DOHH2 (cell line): ENCODE measurements around the gene TRMU.

ENCODE experiments used
- H3F3A ChIP-seq: fragments of 200-600 bp; sonication (generic), shearing (Covaris generic); 2 replicates; pipeline ENCODE4 v1.6.0; 2016; ENCODE audit warnings: antibody characterized with exemption, mild to moderate bottlenecking; ENCODE audit not compliant: control insufficient read depth, insufficient read depth
- H3K27ac ChIP-seq: fragments of 200-600 bp; sonication (generic); 2 replicates; pipeline ENCODE4 v1.5.1; 2014; ENCODE audit warnings: low read depth, mild to moderate bottlenecking, low read length, moderate library complexity
- H3K27me3 ChIP-seq: fragments of 200-600 bp; sonication (generic); 2 replicates; pipeline ENCODE4 v1.6.1; 2014; ENCODE audit warnings: mild to moderate bottlenecking, low read length, mixed read lengths; ENCODE audit not compliant: control insufficient read depth
- H3K36me3 ChIP-seq: fragments of 200-600 bp; sonication (generic); 2 replicates; pipeline ENCODE4 v1.6.1; 2014; ENCODE audit warnings: mild to moderate bottlenecking, low read length, moderate library complexity, mixed read lengths; ENCODE audit not compliant: control insufficient read depth
- H3K4me1 ChIP-seq: fragments of 200-600 bp; sonication (generic); 2 replicates; pipeline ENCODE4 v1.6.1; 2014; ENCODE audit warnings: mild to moderate bottlenecking, low read length, mixed read lengths; ENCODE audit not compliant: control insufficient read depth
- H3K4me2 ChIP-seq: fragments of 200-600 bp; sonication (generic); 2 replicates; pipeline ENCODE4 v1.6.0; 2014; ENCODE audit warnings: mild to moderate bottlenecking, low read length, moderate library complexity
- H3K4me3 ChIP-seq: fragments of 200-600 bp; sonication (generic); 2 replicates; pipeline ENCODE4 v1.5.1; 2014; ENCODE audit warnings: mild to moderate bottlenecking, low read length, mixed read lengths
- H3K79me2 ChIP-seq: fragments of 200-600 bp; sonication (generic); 2 replicates; pipeline ENCODE4 v1.6.1; 2014; ENCODE audit warnings: mild to moderate bottlenecking, low read length, mixed read lengths; ENCODE audit not compliant: control insufficient read depth
- H3K9me2 ChIP-seq: fragments of 200-600 bp; sonication (generic); replicated peaks from 2 replicates; pipeline ENCODE4 v1.6.1; 2014; ENCODE audit warnings: mild to moderate bottlenecking, low read length, mixed read lengths; ENCODE audit not compliant: control insufficient read depth
- H3K9me3 ChIP-seq: fragments of 200-600 bp; sonication (generic); 2 replicates; pipeline ENCODE4 v1.6.1; 2014; ENCODE audit warnings: antibody characterized with exemption, low read length, mixed read lengths; ENCODE audit not compliant: control insufficient read depth, insufficient read depth
- H4K20me1 ChIP-seq: fragments of 200-600 bp; sonication (generic); 2 replicates; pipeline ENCODE4 v1.6.0; 2014; ENCODE audit warnings: low read depth, mild to moderate bottlenecking, antibody characterized with exemption, low read length, moderate library complexity; ENCODE audit not compliant: control insufficient read depth, insufficient read depth
- CTCF ChIP-seq: fragments of 200-600 bp; sonication (generic); IDR thresholded peaks from one replicate; pipeline ENCODE4 v1.5.1; 2014; ENCODE audit warnings: antibody characterized with exemption, mild to moderate bottlenecking, low read depth, low read length; ENCODE audit not compliant: poor library complexity, severe bottlenecking
- EZH2phosphoT487 ChIP-seq: fragments of 200-600 bp; sonication (generic); IDR thresholded peaks from 2 replicates; pipeline ENCODE4 v1.6.1; 2017; ENCODE audit warnings: borderline replicate concordance, mild to moderate bottlenecking, antibody characterized with exemption, low read length, moderate library complexity, mixed read lengths

Gene TRMU

DNA sequence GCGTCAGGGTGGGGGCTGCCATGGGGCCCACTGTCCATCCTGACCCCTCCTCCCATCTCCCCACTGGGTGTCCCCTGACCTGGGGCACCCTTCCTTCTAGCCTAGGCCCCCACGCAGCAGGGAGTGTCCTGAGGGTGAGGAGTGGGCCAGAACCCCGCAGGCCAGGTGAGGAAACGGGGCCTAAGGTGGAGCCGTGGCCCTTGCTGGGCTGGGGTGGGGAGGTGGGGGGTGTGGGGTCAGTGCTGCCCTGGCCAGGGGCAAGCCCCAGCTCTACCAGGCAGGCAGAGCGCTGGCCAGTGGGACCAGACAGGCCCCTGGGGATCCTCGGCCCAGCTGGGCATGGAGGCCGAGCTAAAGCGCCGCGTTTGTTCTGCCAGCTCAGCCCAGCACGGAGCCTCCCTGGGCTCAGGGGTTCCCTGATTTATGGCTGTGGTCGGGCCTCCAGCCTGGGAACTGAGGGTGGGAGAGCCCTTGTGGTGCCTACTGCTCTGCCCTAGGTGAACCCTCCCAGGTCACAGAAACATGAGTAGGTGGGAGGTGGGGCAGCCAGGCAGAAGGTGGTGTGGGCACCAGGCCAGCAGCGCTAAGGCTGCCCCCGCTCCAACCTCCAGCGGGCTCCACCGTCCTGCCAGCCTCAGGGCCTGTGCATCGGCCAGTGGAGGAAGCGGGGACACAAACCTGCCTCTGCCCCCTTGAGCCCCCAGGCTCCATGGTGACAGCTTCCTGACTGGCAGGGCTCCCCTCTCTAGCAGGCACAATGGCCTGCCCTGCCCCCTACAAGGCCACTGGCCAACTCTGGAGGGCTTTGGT lies 22.4 kb downstream of the TRMU start:
- Histone ChIP-seq H3K4me2 (no peak overlapping the region), H3K27ac (no peak overlapping the region), H3F3A (peaks cover 12% of the 10 kb centered on the region; the same call in 1 of the 2 replicates), H3K9me3 (no peaks in the 10 kb centered on the region), H3K4me3 (no peak overlapping the region), H3K9me2 (no peaks in the 10 kb centered on the region), H4K20me1 (no peaks in the 10 kb centered on the region), H3K27me3 (no peaks in the 10 kb centered on the region), H3K4me1 (no peaks in the 10 kb centered on the region), H3K36me3 (peaks cover 37% of the 10 kb centered on the region), H3K79me2 (no peaks in the 10 kb centered on the region)
- no peak for TF ChIP-seq CTCF
- no peak for TF ChIP-seq EZH2phosphoT487

- Histone ChIP-seq H4K20me1 (no peaks in the 10 kb centered on the region), H3K79me2 (no peaks in the 10 kb centered on the region), H3K36me3 (peaks cover 30% of the 10 kb centered on the region), H3K27me3 (no peaks in the 10 kb centered on the region), H3K4me1 (no peaks in the 10 kb centered on the region), H3K4me2 (no peak overlapping the region), H3F3A (peaks cover 12% of the 10 kb centered on the region; the same call in 1 of the 2 replicates), H3K9me3 (no peaks in the 10 kb centered on the region), H3K4me3 (no peak overlapping the region), H3K9me2 (no peaks in the 10 kb centered on the region), H3K27ac (no peak overlapping the region)
- TF ChIP-seq EZH2phosphoT487, result no peak
- no peak for TF ChIP-seq CTCF
Measured at GRCh38 chr22:46358766-46359165, 23.3 kb downstream of the TRMU start.

DNA sequence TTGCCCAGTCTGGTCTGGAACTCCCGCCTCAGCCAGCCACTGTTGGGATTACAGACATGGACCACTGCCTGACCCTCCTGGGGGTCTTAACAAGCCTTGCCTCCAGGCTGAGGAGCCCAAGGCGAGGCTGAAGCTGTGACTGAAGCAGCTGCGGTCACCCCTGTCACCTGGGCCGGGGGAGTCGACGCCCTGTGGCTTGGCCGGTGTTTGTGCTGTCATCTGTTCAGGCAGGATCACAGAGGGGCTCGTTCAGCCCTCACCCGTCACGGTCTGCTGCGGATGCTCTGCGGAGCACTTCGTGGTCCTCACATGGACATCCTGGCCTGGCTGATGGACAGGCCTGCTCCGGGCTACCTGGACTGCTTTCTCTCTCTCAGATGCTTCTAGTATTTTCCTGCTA lies 23.8 kb downstream of the TRMU start:
- Histone ChIP-seq H4K20me1 (no peaks in the 10 kb centered on the region), H3K9me2 (no peaks in the 10 kb centered on the region)

More for the DNA sequence above, 23.8 kb downstream of the TRMU start:
- peaks cover 12% of the 10 kb centered on the region; the same call in 1 of the 2 replicates for H3F3A ChIP-seq
- no peaks in the 10 kb centered on the region for H3K4me1 ChIP-seq
- no peak overlapping the region for H3K4me2 ChIP-seq
- no peak for TF ChIP-seq EZH2phosphoT487
- no peak for TF ChIP-seq CTCF
- H3K27me3 ChIP-seq, result no peaks in the 10 kb centered on the region
- H3K36me3 ChIP-seq, result peaks cover 25% of the 10 kb centered on the region
- H3K4me3 ChIP-seq, result no peak overlapping the region
- no peaks in the 10 kb centered on the region for H3K79me2 ChIP-seq
- H3K9me3 ChIP-seq, result no peaks in the 10 kb centered on the region
- no peak overlapping the region for H3K27ac ChIP-seq
